HG03095 (cell line): Measurements from ENCODE around the gene KRTAP12-2.

Experiments used
- ATAC-seq: cut with Tn5 transposase; IDR thresholded peaks from one replicate; pipeline ENCODE4 v1.9.1; 2021; ENCODE audit warnings: moderate library complexity; ENCODE audit not compliant: unreplicated experiment

KRTAP12-2 gene, protein sequence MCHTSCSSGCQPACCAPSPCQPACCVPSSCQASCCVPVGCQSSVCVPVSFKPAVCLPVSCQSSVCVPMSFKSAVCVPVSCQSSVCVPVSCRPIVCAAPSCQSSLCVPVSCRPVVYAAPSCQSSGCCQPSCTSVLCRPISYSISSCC

DNA sequence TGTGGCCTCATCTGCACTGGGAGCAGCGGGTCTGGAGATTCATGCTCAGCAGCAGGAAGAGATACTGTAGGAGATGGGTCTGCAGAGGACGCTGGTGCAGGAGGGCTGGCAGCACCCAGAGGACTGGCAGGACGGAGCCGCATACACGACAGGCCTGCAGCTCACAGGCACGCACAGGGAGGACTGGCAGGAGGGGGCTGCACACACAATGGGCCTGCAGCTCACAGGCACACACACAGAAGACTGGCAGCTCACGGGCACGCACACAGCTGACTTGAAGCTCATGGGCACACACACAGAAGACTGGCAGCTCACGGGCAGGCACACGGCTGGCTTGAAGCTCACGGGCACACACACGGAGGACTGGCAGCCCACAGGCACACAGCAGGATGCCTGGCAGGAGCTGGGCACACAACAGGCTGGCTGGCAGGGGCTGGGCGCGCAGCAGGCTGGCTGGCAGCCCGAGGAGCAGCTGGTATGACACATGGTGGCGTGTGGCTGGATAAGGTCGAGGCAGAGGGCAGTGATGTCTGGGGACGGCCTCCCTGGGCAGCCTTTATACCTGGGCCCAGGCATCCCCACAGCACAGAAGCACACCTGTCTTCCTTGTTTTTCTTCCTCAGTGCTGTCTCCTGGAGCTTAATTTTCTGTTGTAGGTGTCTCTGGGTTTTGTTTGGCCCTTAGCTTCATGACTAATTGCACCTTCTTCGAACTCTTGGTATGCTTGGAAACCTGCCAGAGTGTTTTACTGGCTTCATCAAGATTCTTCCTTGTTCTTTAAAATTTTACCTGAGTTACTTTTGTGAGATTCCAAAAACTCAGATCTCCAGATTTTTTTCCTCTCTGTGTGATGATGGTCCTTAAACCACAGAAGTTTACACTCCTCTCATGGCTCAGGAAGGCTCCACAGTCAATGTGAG, at the start of gene KRTAP12-2:
KRTAP12-2 (minus strand) TSS at position 527 of the 920 bp plus-strand sequence; CDS start at position 486, 41 bp downstream.
- no peak for ATAC-seq

- ATAC-seq, result no peak
Observed at GRCh38 chr21:44714905-44715304, 48.2 kb upstream of the KRTAP12-2 start.

GRCh38 chr21:44713846-44714245, 47.1 kb upstream of the KRTAP12-2 start:
- ATAC-seq, result no peak

DNA sequence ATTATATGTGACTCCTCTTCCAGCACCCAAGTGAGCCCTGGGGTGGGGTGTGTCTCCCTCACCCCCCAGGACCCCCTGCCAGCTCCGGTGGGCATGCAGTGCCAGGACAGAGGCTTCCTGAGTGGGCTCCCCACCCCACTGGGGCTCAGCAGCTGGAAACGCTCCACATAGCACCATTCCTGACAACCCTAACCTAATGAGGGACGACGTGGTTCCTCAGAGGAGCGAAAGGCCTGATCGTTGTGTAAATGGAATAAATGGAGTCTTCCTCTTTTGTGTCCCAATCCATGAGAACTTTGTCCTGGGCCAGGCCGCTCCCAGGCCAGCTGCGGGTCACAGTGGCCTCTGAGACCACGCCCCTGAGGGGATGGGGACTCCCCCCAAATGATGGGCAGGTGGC, 46.4 kb upstream of the KRTAP12-2 start:
- ATAC-seq, result no peak

DNA sequence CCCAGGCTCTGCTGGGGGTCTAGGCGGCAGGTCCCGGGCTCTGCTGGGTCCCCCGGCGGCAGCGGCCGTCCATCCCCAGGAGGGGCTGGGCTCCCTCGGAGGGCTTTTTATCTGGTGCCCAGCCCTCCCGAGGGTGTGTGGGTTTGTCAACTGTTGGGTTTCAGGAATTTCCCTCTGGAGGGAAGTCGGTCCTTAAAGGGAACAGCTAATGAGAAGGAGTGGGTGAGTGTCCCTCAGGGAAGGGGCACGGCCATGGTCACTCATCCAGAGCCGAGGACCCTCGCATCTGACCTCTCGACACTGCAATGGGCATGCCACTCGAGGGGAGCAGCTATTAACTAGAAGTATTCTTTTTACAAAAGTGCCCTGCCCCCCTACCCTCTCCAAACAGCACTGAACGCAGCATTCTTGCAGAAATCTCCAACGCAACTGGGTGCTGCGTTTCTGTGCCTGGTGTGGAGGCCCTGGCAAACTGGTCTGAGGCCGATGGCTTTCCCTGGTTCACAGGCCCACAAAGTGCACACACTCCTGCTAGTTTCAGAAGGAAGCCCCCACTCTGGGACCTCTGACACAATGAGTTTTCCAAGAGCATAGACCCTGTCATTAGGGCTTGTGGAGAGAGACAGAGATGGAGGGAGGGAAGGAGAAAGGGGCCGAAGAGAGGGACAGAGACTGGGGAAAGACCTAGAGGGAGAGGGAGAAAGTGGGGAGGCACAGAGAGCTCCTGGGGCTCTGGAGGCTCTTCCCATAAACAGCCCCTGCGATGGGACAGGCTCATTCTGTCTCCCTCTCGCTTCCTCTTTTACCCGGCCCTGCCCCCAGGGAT, 45.7 kb upstream of the KRTAP12-2 start:
- no peak for ATAC-seq

DNA sequence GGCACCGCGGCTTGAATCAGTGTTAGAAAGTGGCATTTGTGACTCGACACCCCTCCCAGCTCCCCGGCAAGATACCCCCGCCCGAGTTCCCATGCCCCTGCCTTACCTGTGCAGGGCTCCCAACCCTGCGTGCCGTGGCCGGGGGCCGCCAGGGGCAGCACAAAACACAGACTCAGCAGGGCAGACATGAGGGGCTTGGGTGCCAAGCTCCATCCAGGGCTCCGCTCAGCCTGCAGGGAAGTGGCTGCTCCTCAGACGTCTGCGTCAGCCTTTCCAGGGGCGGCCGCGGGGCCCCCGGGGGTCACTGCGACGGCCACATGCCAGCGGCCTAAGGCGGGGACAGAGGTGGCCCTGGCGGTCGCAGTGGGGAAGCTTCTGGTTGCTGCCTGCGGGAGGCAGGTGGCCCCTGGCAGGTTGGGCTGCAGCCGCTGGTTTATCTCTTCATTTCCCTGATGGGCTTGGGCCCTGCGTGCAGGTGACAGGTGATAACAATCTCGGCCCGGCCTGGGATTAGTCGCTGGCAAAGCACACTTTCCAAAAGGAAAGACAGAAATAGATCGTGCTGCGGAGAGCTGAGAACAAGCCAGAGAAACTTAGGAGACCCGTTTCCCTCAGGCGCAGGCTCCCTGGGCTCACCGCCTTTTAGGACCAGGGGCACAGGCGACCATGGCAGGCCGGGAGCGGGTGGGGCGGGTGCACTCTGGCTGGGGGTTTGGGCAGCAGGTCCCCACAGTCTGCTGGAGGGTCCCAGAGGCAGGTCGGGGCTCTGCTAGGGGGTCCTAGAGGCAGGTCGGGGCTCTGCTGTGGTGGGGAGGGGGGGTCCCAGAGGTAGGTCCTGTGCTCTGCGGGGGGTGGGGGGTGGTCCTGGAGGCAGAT, 44.8 kb upstream of the KRTAP12-2 start, which contains the start of gene TSPEAR:
TSPEAR (minus strand) TSS at position 246 of the 876 bp plus-strand sequence; CDS start at position 188, 58 bp downstream.
- ATAC-seq, result no peak

DNA sequence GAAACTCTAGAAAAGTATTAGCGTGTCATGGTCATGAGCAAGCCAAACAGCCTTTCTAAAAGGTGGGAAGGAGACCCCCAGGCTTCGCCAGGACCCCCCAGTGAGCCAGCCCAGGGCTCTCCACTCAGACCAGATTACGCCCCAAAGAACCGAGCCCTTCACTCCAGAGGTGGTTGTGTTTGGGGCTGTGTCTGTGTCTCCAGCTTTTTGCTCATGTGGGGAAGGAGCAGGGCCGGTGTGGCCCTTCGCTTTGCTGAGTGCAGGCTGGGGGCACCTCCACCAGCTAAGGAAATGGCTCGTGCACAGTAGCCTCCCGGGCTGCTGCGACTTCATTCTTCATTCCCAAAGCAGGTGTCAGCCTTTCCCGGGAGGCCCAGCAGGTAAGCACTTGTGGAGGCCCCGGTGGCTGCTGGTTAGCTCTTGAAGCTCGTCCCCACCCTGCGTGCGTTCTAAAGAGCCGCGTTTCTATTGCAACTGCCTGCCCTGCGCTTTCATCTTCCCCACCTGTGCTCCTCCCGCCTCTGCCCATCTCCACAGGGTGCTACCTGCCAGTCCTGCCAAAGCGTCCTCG, 44.1 kb upstream of the KRTAP12-2 start:
- ATAC-seq, result no peak

DNA sequence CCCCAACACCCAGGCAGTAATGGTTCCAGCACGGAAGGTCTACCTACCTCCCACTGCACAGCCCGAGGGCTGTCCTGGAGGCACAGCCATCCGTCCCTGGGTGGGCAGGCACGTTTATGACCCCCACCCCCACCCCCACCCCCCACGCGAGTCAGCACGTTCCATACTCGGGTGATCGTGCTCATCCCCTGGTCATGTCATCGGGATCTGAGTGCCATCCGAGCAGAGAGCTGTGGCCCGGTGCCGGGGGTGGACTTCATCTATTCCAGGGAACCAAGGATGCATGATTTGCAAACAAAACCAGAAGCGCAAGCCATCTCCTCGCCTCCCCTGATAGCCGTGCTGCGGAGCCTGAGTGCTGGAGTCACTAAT, 43.6 kb upstream of the KRTAP12-2 start:
- no peak for ATAC-seq

- ATAC-seq, result no peak
Observed at GRCh38 chr21:44709426-44710293, 42.9 kb upstream of the KRTAP12-2 start.

DNA sequence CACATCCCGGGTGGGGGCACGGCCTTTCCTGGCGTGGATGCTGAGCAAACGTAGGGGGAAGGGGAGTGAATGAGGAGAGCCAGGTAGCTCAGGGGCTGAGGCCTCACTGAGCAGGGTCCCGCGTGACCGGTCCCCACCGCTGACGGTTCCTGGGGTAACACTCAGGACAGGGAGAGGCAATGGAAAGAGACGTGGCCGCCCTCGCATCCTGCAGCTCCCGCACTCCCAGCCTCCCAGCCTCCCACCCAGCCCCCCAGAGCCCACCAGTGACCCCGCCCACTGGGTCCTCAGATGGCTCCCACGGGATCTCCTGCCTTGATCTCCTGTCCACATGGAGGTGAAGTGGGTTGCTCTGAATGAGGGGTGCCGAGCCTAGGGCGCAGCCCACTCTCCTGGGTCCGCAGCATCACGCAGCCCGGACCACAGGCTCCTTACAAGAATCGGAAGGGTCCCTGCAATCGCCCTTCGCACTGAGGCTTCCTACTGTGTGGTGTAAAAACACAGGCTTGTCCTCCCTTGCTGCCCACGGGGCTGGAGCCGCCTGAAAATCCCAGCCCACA, 42.2 kb upstream of the KRTAP12-2 start:
- ATAC-seq, result no peak

GRCh38 chr21:44708213-44708865, 41.6 kb upstream of the KRTAP12-2 start:
- ATAC-seq, result no peak

DNA sequence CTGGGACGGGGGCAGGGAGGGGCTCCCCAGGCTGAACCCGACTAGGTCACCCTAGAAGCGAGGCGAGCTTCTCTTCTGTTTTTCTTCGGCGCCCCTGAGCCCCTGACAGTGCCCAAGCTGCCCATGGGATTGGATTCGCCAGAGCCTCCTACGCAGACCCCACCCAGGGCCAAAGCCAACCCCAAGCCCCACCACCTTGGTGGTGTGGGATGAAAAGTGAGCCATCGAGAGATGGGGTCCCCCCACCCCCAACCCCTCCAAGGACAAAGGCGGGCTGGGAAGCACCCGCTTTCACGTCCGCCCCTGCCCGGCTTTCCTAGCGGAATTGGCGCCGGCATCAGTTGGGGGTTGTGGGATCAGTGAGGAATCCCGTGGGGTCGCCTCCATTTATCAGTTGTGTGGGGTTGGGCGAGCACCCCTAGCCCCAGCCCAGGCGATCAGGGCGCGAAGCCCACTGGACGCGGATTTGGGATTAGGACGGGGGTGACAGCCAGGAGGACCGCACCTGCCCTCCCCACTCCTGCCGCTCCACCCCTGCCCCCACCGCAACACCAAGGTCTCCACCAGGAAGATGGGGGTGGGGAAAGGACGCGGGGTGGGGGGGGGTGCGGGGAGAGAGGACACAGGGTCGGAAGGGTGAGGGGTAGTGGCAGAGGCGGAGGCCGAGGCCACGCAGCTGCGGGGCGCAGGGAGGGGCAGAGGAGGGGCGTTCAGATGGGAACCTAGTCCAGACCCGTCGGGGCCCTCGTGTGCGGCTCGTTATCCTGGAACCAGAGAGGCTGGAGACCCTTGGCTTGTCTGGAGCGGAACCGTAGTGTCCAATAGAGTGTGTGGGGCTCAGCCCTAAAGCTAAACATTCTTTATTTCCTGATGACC, 40.2 kb upstream of the KRTAP12-2 start:
- no peak for ATAC-seq

GRCh38 chr21:44706026-44706705, 39.4 kb upstream of the KRTAP12-2 start:
- no peak for ATAC-seq

DNA sequence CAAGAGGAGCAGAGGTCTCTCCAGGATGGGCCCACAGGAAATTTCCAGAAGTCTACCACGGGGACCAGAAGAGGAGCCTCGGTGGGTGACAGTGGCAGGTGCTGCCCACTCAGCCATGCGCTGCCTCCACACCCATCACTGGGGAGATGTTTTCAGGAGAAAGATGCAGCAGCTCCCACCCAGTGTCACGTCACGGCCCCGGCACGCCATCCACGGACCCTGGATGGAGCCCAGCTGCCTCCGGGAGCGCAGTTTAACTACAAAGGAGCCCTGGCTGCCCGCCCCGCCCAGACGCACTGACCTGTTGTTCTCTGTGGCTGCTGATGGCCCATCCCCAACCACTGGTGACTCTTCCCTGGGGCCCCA, 37.9 kb upstream of the KRTAP12-2 start:
- no peak for ATAC-seq

DNA sequence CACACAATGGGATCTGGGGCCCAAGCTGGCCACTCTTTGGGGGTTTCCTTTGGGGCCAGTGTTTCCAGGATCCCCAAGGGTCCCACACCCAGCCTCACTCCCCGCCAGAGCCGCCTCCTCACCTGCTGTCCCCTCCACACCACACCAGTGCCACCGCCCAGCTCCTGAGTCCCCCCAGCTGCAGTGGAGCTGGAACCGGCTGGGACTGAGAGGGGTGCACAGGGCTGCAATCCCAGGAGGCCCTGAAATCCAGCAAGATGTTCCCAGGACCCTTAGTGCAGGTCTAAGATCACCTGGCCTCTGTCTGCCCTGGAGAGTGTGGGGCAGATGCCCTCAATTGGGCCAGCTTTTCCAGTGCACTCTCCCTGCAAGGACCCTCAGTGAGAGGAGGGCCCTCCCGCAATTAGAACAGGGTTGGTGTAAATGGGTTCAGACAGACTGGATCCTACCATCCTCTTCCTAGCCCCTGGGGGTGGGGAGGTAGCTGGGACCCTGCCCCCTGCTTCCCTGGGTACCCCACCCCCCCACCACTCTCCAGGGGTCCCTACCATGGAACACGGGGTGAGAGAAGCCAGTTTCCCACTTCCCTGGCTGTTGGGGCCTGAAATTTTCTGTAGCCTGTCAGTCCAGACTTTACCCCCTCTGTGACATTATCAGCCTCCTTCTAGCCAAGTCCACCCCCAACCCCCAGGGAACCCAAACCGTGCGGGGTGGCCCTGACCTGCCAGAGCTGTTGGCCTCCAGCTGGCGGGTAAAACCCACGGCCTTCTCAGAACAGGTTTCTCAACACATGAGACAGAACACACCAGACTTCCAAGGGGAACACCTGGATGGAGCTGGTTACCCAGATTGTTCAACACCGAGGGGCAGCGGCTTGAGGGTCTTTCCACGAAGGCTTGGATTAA, 37.3 kb upstream of the KRTAP12-2 start:
- ATAC-seq, result no peak
